Measurements from ENCODE around the gene FTO.

Gene FTO

GRCh38 chr16:54200161-54200534, 496.2 kb downstream of the FTO start:
- no peak for TF ChIP-seq TAF1 (IDR thresholded peaks at IDR 0.05; ENCODE audit: borderline replicate concordance, insufficient read depth, low read length)
- no peak for TF ChIP-seq FOXP2 (optimal IDR thresholded peaks at IDR 0.05; ENCODE audit: borderline replicate concordance, extremely low read depth, extremely low read length, insufficient read depth)
- TF ChIP-seq, protein P1, sequence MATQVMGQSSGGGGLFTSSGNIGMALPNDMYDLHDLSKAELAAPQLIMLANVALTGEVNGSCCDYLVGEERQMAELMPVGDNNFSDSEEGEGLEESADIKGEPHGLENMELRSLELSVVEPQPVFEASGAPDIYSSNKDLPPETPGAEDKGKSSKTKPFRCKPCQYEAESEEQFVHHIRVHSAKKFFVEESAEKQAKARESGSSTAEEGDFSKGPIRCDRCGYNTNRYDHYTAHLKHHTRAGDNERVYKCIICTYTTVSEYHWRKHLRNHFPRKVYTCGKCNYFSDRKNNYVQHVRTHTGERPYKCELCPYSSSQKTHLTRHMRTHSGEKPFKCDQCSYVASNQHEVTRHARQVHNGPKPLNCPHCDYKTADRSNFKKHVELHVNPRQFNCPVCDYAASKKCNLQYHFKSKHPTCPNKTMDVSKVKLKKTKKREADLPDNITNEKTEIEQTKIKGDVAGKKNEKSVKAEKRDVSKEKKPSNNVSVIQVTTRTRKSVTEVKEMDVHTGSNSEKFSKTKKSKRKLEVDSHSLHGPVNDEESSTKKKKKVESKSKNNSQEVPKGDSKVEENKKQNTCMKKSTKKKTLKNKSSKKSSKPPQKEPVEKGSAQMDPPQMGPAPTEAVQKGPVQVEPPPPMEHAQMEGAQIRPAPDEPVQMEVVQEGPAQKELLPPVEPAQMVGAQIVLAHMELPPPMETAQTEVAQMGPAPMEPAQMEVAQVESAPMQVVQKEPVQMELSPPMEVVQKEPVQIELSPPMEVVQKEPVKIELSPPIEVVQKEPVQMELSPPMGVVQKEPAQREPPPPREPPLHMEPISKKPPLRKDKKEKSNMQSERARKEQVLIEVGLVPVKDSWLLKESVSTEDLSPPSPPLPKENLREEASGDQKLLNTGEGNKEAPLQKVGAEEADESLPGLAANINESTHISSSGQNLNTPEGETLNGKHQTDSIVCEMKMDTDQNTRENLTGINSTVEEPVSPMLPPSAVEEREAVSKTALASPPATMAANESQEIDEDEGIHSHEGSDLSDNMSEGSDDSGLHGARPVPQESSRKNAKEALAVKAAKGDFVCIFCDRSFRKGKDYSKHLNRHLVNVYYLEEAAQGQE (IDR thresholded peaks at IDR 0.05; ENCODE audit: insufficient read depth in 1 of 2, low read depth in 2 of 2, low read length in 2 of 2) = no peak
- no peak for TF ChIP-seq SIN3A (IDR thresholded peaks at IDR 0.05; ENCODE audit: borderline replicate concordance, insufficient read depth, low read length)
- no peak for TF ChIP-seq POLR2AphosphoS5 (IDR thresholded peaks at IDR 0.05; ENCODE audit: low read depth, low read length)

GRCh38 chr16:54200720-54201119, 496.8 kb downstream of the FTO start:
- TF ChIP-seq TAF1 (IDR thresholded peaks at IDR 0.05; ENCODE audit: borderline replicate concordance, insufficient read depth, low read length) (no peak), SIN3A (IDR thresholded peaks at IDR 0.05; ENCODE audit: borderline replicate concordance, insufficient read depth, low read length) (no peak)
- TF ChIP-seq, protein P1 (IDR thresholded peaks at IDR 0.05; ENCODE audit: insufficient read depth in 1 of 2, low read depth in 2 of 2, low read length in 2 of 2) = no peak

GRCh38 chr16:54201200-54201599, 497.2 kb downstream of the FTO start:
- no peak for TF ChIP-seq SIN3A (IDR thresholded peaks at IDR 0.05; ENCODE audit: borderline replicate concordance, insufficient read depth, low read length)
- TF ChIP-seq, protein P1 (IDR thresholded peaks at IDR 0.05; ENCODE audit: insufficient read depth in 1 of 2, low read depth in 2 of 2, low read length in 2 of 2) = no peak
- TF ChIP-seq POLR2AphosphoS5 (IDR thresholded peaks at IDR 0.05; ENCODE audit: low read depth, low read length) = no peak
- no peak for TF ChIP-seq FOXP2 (optimal IDR thresholded peaks at IDR 0.05; ENCODE audit: borderline replicate concordance, extremely low read depth, extremely low read length, insufficient read depth)
- no peak for TF ChIP-seq TAF1 (IDR thresholded peaks at IDR 0.05; ENCODE audit: borderline replicate concordance, insufficient read depth, low read length)

Data from PFSK-1 (cell line).